IMR-90 (cell line): ENCODE data around the gene HCK. TPM values are rescaled to one million over a fixed set of nuclear protein-coding genes. Genes with fewer than 3 reads are reported as not detected.

Experiments
- ATAC-seq: fragments of 200-7000 bp; cut with Tn5 transposase; 2 replicates; pipeline ENCODE4 v1.9.1; 2020; ENCODE audit warnings: low read depth, mild to moderate bottlenecking, moderate library complexity
- BruUV-seq: library from RNA; stranded (reverse); fragments of 400-500 nt; replicated peaks from 2 replicates; lab custom pipeline; 2021; lab: Mats Ljungman, UMichigan
- CTCF ChIA-PET: fragments of 300-600 bp; formaldehyde crosslinking; extraction: SDS; loops from one replicate; lab custom pipeline; 2021; ENCODE audit warnings: antibody characterized with exemption; lab: Yijun Ruan, JAX
- POLR2A ChIA-PET: fragments of 300-600 bp; sonication (Branson Sonifier 250); formaldehyde crosslinking; loops from one replicate; lab custom pipeline; 2022; ENCODE audit warnings: antibody characterized with exemption; ENCODE audit not compliant: unreplicated experiment; lab: Charles Lee
- DNase-seq: peaks from one replicate; pipeline ENCODE4 v3.0.0; 2013
- H2AFZ ChIP-seq: replicated peaks from 2 replicates; pipeline ENCODE3; 2013; ENCODE audit warnings: low read length, mild to moderate bottlenecking; ENCODE audit not compliant: poor library complexity
- H2AK5ac ChIP-seq: 2 replicates; pipeline ENCODE4 v1.6.1; 2013; ENCODE audit warnings: low read depth, low read length, inconsistent platforms
- H2AK9ac ChIP-seq: replicated peaks from 2 replicates; pipeline ENCODE3; 2013; ENCODE audit warnings: mild to moderate bottlenecking, low read depth, low read length, moderate library complexity; ENCODE audit not compliant: poor library complexity
- H2BK120ac ChIP-seq: 2 replicates; pipeline ENCODE4 v1.6.1; 2013; ENCODE audit warnings: low read depth, low read length, inconsistent platforms
- H2BK15ac ChIP-seq: 3 replicates; pipeline ENCODE4 v1.6.1; 2013; ENCODE audit warnings: low read depth, low read length, inconsistent platforms
- H2BK20ac ChIP-seq: 2 replicates; pipeline ENCODE4 v1.6.1; 2013; ENCODE audit warnings: low read depth, mild to moderate bottlenecking, inconsistent platforms, low read length, moderate library complexity
- H2BK5ac ChIP-seq: 2 replicates; pipeline ENCODE4 v1.6.1; 2013; ENCODE audit warnings: mild to moderate bottlenecking, low read depth, low read length, inconsistent platforms; ENCODE audit not compliant: poor library complexity, severe bottlenecking
- H3K14ac ChIP-seq: replicated peaks from 2 replicates; pipeline ENCODE4 v1.6.1; 2013; ENCODE audit warnings: low read depth, low read length, inconsistent platforms
- H3K18ac ChIP-seq: 2 replicates; pipeline ENCODE4 v1.6.1; 2013; ENCODE audit warnings: low read depth, low read length, control low read depth
- H3K23ac ChIP-seq: 2 replicates; pipeline ENCODE4 v1.6.1; 2013; ENCODE audit warnings: low read depth, low read length, inconsistent platforms
- H3K27ac ChIP-seq: 2 replicates; pipeline ENCODE4 v1.5.1; 2013; ENCODE audit warnings: mild to moderate bottlenecking, control low read depth, low read length; ENCODE audit not compliant: insufficient read depth
- H3K27me3 ChIP-seq: 2 replicates; pipeline ENCODE4 v1.6.1; 2013; ENCODE audit warnings: low read length; ENCODE audit not compliant: control insufficient read depth, insufficient read depth
- H3K36me3 ChIP-seq: 2 replicates; pipeline ENCODE4 v1.6.1; 2013; ENCODE audit warnings: low read length, mixed read lengths; ENCODE audit not compliant: control insufficient read depth, insufficient read depth
- H3K4ac ChIP-seq: 2 replicates; pipeline ENCODE4 v1.6.1; 2013; ENCODE audit warnings: low read depth, low read length, inconsistent platforms
- H3K4me1 ChIP-seq: 2 replicates; pipeline ENCODE4 v1.6.1; 2013; ENCODE audit warnings: low read length, mixed read lengths; ENCODE audit not compliant: control insufficient read depth, insufficient read depth
- H3K4me2 ChIP-seq: 2 replicates; pipeline ENCODE4 v1.6.1; 2013; ENCODE audit warnings: low read depth, mild to moderate bottlenecking, control low read depth, low read length, moderate library complexity
- H3K4me3 ChIP-seq: 2 replicates; pipeline ENCODE4 v1.5.1; 2013; ENCODE audit warnings: low read depth, mild to moderate bottlenecking, control low read depth, low read length, moderate library complexity; ENCODE audit not compliant: insufficient read depth
- H3K56ac ChIP-seq: 2 replicates; pipeline ENCODE4 v1.6.1; 2013; ENCODE audit warnings: low read length, inconsistent platforms; ENCODE audit not compliant: insufficient read depth; ENCODE audit errors: extremely low read depth
- H3K79me1 ChIP-seq, 2 experiments: 2 replicates each; pipeline ENCODE4 v1.6.1; 2013; ENCODE audit warnings: low read length in 2 of 2, inconsistent platforms in 1 of 2, low read depth in 1 of 2
- H3K9ac ChIP-seq: 2 replicates; pipeline ENCODE4 v1.6.1; 2013; ENCODE audit warnings: low read depth, low read length, control low read depth
- H3K9me1 ChIP-seq: 2 replicates; pipeline ENCODE4 v1.6.1; 2013; ENCODE audit warnings: low read length, inconsistent platforms; ENCODE audit not compliant: insufficient read depth
- H3K9me3 ChIP-seq: 2 replicates; pipeline ENCODE4 v1.6.1; 2013; ENCODE audit warnings: low read length; ENCODE audit not compliant: control insufficient read depth, insufficient read depth
- H4K20me1 ChIP-seq: 2 replicates; pipeline ENCODE4 v1.6.1; 2013; ENCODE audit warnings: low read length, inconsistent platforms; ENCODE audit not compliant: insufficient read depth
- H4K5ac ChIP-seq: 2 replicates; pipeline ENCODE4 v1.6.1; 2013; ENCODE audit warnings: mild to moderate bottlenecking, low read depth, low read length, control low read depth
- H4K8ac ChIP-seq, 2 experiments: 2 replicates each; pipeline ENCODE4 v1.6.1; 2013; ENCODE audit warnings: low read depth in 2 of 2, low read length in 2 of 2, control low read depth in 1 of 2, inconsistent platforms in 1 of 2
- H4K91ac ChIP-seq: 2 replicates; pipeline ENCODE4 v1.6.1; 2013; ENCODE audit warnings: low read depth, low read length, inconsistent platforms; ENCODE audit not compliant: insufficient read depth
- BHLHE40 ChIP-seq: fragments of 150-350 bp; IDR thresholded peaks from 2 replicates; pipeline ENCODE4 v1.6.1; 2016; ENCODE audit warnings: mild to moderate bottlenecking, low read depth, low read length
- FOS ChIP-seq: fragments of 150-350 bp; IDR thresholded peaks from 2 replicates; pipeline ENCODE4 v1.6.1; 2016; ENCODE audit warnings: low read depth, low read length
- MAFK ChIP-seq: IDR thresholded peaks from 2 replicates; pipeline ENCODE4 v1.6.1; 2012; ENCODE audit warnings: low read depth, low read length, improper control_type of control experiment
- MAZ ChIP-seq: IDR thresholded peaks from 2 replicates; pipeline ENCODE4 v1.6.1; 2012; ENCODE audit warnings: low read depth, mild to moderate bottlenecking, low read length, improper control_type of control experiment, moderate library complexity, borderline replicate concordance
- WGBS, 2 experiments: methylation state at CpG; one replicate each; pipeline versions ENCODE4 v1.1.5 to v1.1.7; 2013; ENCODE audit warnings: missing lambda C conversion rate in 2 of 2; ENCODE audit not compliant: insufficient read length in 1 of 2; ENCODE audit errors: extremely low coverage in 2 of 2; 5-methylcytosine and 5-hydroxymethylcytosine counted together
- dilution Hi-C: fragments of 300-500 bp; cut with HindIII; formaldehyde crosslinking; loops from one replicate; pipeline ENCODE4 v1.14.3; 2018; ENCODE audit warnings: low sequenced_read_pairs; ENCODE audit not compliant: unreplicated experiment
- in situ Hi-C: fragments of 300-500 bp; cut with MboI; formaldehyde crosslinking; loops from 3 replicates; pipeline ENCODE4 v1.14.3; 2019; ENCODE audit warnings: low sequenced_read_pairs, inconsistent platforms, mixed read lengths
- intact Hi-C: fragments of 100-400 bp; cut with micrococcal nuclease; formaldehyde crosslinking; loops from 2 replicates; pipeline ENCODE4 v1.10.0; 2022
- polyA plus RNA-seq, 3 experiments: library from polyadenylated mRNA; depleted of rRNA; stranded (reverse); fragments of >200 nt; gene quantifications; 2 replicates each; pipeline ENCODE4 v1.2.3, GENCODE V29; 2012; ENCODE audit warnings: low replicate concordance in 1 of 3
- total RNA-seq: library from RNA; depleted of rRNA; stranded (reverse); fragments of >200 nt; gene quantifications from 2 replicates; pipeline ENCODE4 v1.2.3, GENCODE V29; 2012
- TF ChIP-seq, protein P1 (sequence below): fragments of 150-350 bp; IDR thresholded peaks from 2 replicates; pipeline ENCODE4 v1.6.1; 2016; ENCODE audit warnings: low read depth, mild to moderate bottlenecking, low read length, moderate library complexity, borderline replicate concordance

HCK gene
- total and polyA plus RNA-seq, 2 of the 4 experiments (the other 2 are of a cell fraction) = not detected

DNA sequence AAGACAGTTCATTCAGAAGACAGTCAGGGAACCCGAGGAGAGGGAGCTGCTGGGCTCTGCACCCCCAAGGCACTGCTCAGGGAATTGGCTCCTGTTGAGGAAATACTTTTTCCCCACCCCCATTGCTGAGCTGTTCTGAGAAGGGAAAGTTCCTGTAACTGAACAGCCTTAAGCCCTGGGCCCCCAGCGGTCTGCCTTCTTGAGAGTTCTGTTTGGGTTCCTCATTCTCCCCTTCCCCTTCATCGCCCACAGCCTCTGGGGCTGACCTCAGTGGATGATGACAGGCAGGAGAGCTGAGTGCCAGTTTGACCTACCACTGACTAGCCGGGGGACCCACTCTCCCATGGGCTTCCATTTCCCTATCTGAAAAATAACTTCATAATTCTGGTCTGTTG is 10.7 kb downstream of the HCK start:
- H3K4me3 ChIP-seq = no peak overlapping the region
- intact Hi-C loops (no loop called here), dilution Hi-C loops (no loop called here), in situ Hi-C loops (no loop called here)
- no peaks in the 10 kb centered on the region for H3K36me3 ChIP-seq
- H3K56ac ChIP-seq = no peak overlapping the region
- no peak overlapping the region for H3K14ac ChIP-seq
- 30% methylated on average over 2 of the region's 4 CpGs; no CpG with 5 or more reads in 1 of the 2 experiments for WGBS, 2 experiments
- TF ChIP-seq FOS (no peak), MAFK (no peak), MAZ (no peak), BHLHE40 (no peak)
- TF ChIP-seq, protein P1, sequence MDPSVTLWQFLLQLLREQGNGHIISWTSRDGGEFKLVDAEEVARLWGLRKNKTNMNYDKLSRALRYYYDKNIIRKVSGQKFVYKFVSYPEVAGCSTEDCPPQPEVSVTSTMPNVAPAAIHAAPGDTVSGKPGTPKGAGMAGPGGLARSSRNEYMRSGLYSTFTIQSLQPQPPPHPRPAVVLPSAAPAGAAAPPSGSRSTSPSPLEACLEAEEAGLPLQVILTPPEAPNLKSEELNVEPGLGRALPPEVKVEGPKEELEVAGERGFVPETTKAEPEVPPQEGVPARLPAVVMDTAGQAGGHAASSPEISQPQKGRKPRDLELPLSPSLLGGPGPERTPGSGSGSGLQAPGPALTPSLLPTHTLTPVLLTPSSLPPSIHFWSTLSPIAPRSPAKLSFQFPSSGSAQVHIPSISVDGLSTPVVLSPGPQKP = no peak
- ChIA-PET POLR2A (interaction anchor here (0.6 kb wide), 1 partner anchor 529 kb away, joined by 3 read pairs; no protein-coding TSS in a partner anchor), CTCF (no interaction called here)
- peaks cover 3% of the 10 kb centered on the region; the same call in 1 of the 2 replicates for H4K20me1 ChIP-seq
- BruUV-seq = no TSS peak
- H3K79me1 ChIP-seq = no peaks in the 10 kb centered on the region
- ATAC-seq (no peak), DNase-seq (no peak)
- no peak overlapping the region for H3K9ac ChIP-seq
- no peak overlapping the region for H2AK5ac ChIP-seq
- H2BK15ac ChIP-seq = no peak overlapping the region
- H3K4me2 ChIP-seq = no peak overlapping the region
- no peak overlapping the region for H2BK5ac ChIP-seq
- H3K27me3 ChIP-seq = peaks cover 43% of the 10 kb centered on the region
- peaks cover 2% of the 10 kb centered on the region; the same call in 1 of the 2 replicates for H3K9me3 ChIP-seq
- H3K23ac ChIP-seq = no peak overlapping the region
- H3K18ac ChIP-seq = no peak overlapping the region
- no peak overlapping the region for H2BK20ac ChIP-seq
- H2AFZ ChIP-seq = no peak overlapping the region
- peaks cover 3% of the 10 kb centered on the region for H3K9me1 ChIP-seq
- H2AK9ac ChIP-seq = no peak overlapping the region
- H4K91ac ChIP-seq = no peak overlapping the region
- H3K4ac ChIP-seq = no peak overlapping the region
- no peak overlapping the region for H3K27ac ChIP-seq
- H4K5ac ChIP-seq = no peak overlapping the region
- H2BK120ac ChIP-seq = no peak overlapping the region
- H3K4me1 ChIP-seq = peaks cover 2% of the 10 kb centered on the region; the same call in 1 of the 2 replicates
- no peak overlapping the region for H4K8ac ChIP-seq
